Erythroblast (primary cell): ENCODE data around the gene AOPEP.
A peak's percentile ranks its signal among the peaks of the same experiment; 100 is the strongest.

Source experiments
- DNase-seq, 2 experiments: peaks; one replicate each; lab custom pipeline; 2025; lab: John Stamatoyannopoulos, UW
- GATA1 ChIP-seq: IDR thresholded peaks from 2 replicates; pipeline ENCODE4 v1.6.1; 2011; ENCODE audit warnings: low read depth, mild to moderate bottlenecking, control low read depth, low read length, moderate library complexity
- POLR2A ChIP-seq: IDR thresholded peaks from 2 replicates; pipeline ENCODE4 v1.6.1; 2011; ENCODE audit warnings: mild to moderate bottlenecking, low read length

AOPEP gene

DNA sequence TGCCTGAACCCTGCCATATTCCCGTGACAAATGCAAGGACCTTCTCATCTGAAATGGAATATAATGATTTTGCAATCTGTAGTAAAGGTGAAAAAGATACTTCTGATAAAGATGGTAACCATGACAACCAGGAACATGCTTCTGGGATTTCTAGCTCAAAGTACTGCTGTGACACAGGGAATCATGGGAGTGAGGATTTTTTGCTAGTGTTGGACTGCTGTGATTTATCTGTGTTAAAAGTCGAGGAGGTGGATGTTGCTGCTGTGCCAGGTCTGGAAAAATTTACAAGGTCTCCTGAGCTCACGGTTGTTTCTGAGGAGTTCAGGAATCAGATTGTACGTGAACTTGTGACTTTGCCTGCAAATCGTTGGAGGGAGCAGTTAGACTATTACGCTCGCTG is 33.5 kb downstream of the AOPEP start:
- no peak for DNase-seq
- TF ChIP-seq POLR2A (no peak), GATA1 (no peak)

DNA sequence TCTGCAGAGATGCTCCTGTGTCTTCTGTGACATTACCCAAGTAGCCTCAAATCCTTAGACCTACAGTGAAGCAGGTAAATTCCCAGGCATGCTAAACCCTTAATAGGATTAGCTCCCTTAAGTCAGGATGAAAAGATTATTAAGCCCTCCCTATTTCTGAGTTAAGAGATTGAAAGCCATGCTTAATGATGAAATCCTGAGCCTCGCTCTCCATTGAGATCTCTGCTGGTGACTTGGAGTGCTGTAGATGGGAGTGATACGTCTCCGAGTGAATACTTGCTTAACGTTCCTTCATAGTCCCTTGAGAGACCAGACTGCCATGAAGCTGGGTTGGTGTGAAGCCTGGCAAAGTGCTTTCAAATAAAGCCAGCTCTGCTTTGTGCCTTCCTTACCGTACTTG is 34.2 kb downstream of the AOPEP start:
- no peak for DNase-seq
- TF ChIP-seq GATA1 (no peak), POLR2A (no peak)

DNA sequence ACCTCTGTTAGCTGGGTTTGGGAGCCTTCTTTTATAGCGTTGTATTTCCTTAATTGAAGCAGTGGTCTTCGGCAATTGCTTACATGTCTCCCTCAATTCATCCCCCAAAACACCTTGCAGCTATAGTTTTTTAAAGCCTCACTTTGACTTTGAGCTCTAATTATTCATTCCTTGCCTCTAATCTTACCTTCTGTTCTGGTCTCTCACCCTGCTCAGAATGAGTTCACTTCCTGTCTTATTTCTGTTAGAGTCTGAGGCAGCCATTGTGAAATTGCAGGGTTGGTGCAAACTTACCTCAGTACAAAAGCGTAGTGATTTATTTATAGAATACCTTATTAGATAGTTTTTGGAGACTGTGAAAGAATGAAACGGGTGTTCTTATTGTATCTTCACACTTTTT is 35.0 kb downstream of the AOPEP start:
- DNase-seq = no peak

DNA sequence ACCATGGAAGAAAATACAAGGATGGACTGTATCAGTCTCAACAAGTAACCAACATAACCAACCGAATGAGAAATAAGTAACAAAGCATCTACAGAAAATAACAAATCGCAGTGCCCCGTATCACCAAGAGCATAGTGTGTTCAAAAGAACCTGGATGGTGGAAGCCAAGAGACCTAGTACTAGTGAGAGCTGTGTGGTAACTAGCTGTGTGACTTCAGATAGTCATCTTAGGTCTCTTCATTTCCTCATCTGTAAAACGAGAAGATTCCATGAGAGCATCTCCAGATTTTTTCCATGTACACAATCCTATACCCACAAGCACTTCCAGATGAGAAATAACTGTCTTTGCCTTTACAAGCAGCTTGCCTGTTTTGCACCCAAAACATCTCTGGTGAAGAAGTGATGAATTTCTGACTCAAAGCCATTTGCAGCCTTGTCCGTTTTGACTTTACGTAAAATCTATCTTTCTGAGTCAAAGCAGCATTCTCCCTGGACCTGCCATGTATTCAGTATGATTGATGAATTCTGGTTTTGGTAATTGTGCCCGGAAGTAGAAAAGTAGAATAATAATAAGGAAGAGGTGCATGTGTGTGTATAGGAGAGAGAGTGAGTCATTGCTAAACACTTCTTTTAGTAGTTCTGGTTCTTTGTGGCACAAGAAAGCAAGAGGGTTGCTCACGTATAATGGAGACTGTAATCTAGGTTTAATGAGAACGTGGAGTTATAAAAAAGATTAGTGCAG is 41.0 kb downstream of the AOPEP start:
- TF ChIP-seq GATA1 = no peak
- TF ChIP-seq POLR2A = no peak
- DNase-seq = no peak

More for the DNA sequence above, 35.0 kb downstream of the AOPEP start:
- TF ChIP-seq POLR2A (no peak), GATA1 (no peak)

DNA sequence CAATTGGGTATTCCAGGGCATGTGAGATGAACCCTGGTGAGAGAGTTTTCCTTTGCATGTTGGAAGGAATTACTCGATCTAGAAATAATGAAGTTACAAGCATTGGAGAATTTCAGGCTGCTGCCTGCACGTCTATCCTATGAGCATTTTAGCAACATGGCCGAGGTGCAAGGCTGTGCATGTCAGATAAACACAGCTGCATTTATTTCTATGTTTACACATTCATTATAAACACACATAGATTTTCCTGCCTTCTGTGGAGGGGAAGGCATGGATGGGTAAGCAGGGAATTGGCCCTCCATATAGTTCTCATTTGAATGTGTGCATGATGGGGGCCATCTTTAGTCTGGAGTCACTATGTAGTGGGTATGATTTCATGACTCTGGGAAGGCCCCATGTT is 42.3 kb downstream of the AOPEP start:
- no peak for DNase-seq
- TF ChIP-seq GATA1 (no peak), POLR2A (no peak)

DNA sequence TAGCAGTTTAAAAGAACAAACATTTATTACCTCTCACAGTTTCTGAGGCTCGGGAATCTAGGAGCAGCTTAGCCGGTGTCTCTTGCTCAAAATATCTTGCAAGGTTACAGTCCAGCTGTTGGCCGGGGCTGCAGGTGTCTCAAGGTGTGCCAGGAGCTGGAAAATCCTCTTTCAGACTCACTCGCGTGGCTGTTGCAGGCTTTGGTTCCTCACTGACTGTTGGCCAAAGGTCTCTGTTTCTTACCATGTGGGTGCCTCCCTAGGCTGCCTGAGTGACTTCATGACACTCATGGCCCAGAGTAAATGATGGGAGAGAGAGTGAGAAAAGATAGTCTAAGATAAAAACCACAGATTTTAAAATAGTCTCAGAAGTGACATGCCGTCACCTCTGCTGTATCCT is 43.8 kb downstream of the AOPEP start:
- TF ChIP-seq POLR2A (no peak), GATA1 (no peak)
- DNase-seq = no peak

DNA sequence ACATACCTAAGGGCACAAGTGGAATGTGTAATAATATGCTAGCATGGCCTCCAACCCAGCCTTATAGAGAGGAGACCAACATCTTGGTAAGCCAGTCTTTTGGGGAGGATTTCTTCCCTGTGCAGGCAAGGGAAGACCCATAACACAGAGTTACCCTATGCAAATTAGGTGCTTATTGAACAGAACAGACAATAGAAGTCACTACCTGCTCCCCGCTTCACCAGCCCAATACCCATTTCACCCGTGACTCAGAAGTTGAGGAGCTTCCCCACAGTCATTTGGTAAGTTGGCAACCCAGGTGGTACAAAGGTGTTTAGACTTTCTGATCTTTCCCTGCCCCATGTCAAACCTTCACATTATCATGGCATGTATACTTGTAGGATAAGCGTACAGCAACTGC is 44.6 kb downstream of the AOPEP start:
- no peak for TF ChIP-seq POLR2A
- no peak for TF ChIP-seq GATA1
- DNase-seq = no peak

DNA sequence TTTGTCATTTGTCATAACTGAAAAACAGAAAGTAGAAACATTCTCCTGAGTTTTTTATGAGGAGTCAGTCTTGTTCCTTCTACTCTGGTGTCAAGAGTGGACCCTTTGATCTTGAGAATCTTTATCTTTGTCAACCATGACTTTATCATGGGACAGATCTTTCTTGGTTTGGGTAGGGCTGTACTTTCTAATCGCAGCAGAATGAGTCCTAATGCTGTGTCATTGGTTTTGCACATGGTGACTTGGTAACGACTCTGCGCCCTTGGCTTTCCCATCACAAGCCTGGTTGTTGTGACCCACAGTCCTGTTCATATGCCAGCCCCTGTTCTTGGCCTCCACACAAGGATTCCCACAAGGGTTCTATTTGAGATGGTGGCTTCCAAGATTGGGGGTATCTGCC is 45.6 kb downstream of the AOPEP start:
- peak; percentile 62 to 85 for DNase-seq
- no peak for TF ChIP-seq GATA1
- TF ChIP-seq POLR2A = no peak

DNA sequence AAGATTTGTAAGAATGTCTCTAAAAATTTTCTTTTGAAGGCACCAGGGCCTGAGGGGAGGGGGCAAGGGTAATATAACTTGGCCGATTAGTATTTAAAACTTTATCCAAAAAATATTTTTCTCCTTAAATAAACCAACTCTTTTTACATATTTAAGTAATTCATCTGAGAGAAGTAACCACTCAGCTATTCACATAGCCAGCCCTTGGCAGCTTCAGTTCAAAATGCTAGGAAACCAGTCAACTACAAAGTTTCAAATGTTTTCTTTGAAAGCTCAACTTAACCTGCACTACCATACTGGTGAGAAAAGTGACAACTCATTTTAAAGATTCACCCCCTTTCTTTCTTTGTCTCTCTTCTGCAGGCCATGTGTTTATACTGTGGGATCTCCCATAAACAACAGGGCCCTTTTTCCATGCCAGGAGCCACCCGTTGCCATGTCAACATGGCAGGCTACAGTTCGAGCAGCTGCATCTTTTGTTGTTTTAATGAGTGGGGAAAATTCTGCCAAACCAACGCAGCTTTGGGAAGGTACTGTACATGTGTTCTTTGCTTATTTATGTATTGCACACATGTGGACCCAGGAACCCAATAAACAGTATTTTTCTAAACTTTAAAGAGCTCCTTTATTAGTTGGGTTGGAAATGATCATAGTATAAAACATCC is 46.3 kb downstream of the AOPEP start:
- DNase-seq = peak in 1 of 2 experiments; percentile 16
- no peak for TF ChIP-seq GATA1
- TF ChIP-seq POLR2A = no peak

DNA sequence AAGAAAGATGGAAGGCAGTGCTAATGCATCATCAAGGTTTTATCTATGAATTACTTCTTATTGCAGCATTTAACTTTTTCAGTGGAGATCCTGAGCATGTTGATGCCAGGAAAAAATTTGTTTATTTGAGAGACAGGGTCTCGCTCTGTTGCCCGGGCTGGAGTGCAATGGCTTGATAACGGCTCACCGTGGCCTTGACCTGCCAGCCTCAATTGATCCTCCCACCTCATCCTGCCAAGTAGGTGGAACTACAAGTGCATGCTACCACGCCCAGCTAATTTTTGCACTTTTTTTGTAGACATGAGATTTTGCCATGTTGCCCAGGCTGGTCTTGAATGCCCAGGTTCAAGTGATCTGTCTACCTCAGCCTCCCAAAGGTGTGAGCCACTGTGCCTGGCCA is 47.2 kb downstream of the AOPEP start:
- no peak for TF ChIP-seq POLR2A
- TF ChIP-seq GATA1 = no peak

DNA sequence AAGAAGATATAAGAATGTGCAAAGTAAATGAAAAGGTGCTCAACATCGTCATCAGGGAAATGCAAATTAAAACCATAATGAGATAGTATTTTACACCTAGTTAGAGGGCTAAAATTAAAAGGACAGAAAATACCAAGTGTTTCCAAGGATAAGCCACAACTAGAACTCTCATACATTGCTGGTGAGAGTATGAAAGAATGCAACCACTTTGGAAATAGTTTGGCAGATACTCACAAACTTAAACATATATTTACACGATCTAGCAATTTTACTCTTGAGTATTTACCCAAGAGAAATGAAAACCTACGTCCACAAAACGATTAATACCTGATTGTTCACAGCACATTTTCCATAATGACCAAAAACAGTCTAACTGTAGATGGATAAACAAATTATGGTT is 51.5 kb downstream of the AOPEP start:
- TF ChIP-seq GATA1 (no peak), POLR2A (no peak)

More for the DNA sequence above, 47.2 kb downstream of the AOPEP start:
- DNase-seq = peak in 1 of 2 experiments; percentile 28

DNA sequence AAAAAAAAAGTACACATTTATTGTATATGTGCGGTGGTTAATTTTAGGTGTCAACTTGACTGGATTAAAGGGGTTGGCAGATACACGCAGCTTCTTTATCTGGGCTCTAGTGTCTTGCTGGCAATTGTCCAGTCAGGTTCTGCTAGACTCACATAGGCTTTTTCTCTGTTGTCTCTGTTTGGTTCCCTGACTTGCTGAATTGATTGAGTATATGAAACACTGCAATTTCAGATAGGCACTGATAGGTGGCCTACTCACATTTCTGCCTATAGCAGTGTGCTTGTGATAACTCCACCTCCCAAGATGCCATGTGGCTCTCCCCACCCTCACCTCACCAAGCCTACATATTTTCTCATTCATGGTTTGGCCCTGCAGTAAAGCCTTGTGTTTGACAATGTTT is 52.5 kb downstream of the AOPEP start:
- TF ChIP-seq POLR2A (no peak), GATA1 (no peak)
- peak; percentile 69 to 89 for DNase-seq

More for the DNA sequence above, 51.5 kb downstream of the AOPEP start:
- no peak for DNase-seq

DNA sequence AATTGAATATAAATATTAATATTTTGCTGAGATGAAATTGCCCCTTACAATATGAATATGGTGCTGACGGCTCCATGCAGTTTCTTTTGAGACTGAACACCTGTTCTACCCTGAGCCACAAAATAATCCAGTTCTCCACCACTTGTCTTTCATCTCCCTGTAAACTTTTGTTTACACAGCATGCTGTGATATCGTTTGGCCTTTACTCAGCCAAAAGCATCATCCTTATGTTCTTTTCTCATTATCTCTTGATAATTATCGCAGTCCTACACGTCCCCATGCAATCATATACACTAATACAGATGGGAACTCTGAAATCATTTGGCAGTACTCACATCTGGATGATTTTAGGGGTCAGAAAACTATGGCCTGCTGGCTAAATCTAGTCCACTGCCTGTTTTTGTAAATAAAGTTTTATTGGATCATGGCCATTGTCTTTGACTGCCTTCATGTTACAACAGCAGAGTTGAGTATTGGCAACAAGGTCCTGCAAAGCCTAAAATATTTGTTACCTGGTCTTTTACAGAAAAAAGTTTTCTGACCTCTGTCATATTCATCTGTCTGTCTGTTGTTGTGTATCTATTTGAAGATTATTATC is 53.3 kb downstream of the AOPEP start:
- peak in 1 of 2 experiments; percentile 10 for DNase-seq
- TF ChIP-seq GATA1 = no peak
- TF ChIP-seq POLR2A = no peak

DNA sequence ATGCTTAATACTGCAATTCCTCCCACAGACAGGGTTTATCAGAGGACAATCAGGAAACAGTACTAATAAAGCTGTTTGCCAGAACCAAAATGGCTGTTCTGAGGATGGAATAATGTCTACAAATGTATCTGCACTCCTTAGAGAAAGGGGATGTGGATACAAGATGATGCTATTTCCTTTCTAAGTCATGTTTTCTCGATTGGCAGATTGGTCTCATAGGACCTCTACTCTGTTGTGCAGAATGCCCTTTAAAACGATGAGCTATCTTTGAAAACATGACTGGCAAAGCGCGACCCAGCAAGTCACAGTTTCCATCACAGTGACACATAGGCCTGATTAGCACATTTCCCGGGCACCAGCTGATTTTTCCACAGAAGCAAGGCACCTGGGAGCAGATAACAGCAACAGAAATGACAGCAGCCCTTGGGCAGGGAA is 54.0 kb downstream of the AOPEP start:
- TF ChIP-seq GATA1 (no peak), POLR2A (peak; percentile 25)
- peak; percentile 79 to 88 for DNase-seq
